DMS53 (cell line): ENCODE results near the gene SLIT3.
A peak's percentile ranks its signal among the peaks of the same experiment; 100 is the strongest.

Experiments
- DNase-seq: peaks from one replicate; lab custom pipeline; 2025; lab: John Stamatoyannopoulos, UW

Gene SLIT3

GRCh38 chr5:168829044-168829443 lies 471.9 kb downstream of the SLIT3 start:
- DNase-seq = no peak

GRCh38 chr5:168827636-168828035 lies 473.3 kb downstream of the SLIT3 start:
- no peak for DNase-seq

- DNase-seq = no peak
These were observed 474.7 kb downstream of the SLIT3 start for GRCh38 chr5:168826246-168826725.

- no peak for DNase-seq
These were observed 478.1 kb downstream of the SLIT3 start for GRCh38 chr5:168822745-168823281.

GRCh38 chr5:168822248-168822744 lies 478.6 kb downstream of the SLIT3 start:
- DNase-seq = no peak

- no peak for DNase-seq
These were observed 480.1 kb downstream of the SLIT3 start for GRCh38 chr5:168820874-168821273.

GRCh38 chr5:168819004-168819621 lies 481.8 kb downstream of the SLIT3 start:
- DNase-seq = no peak

GRCh38 chr5:168818558-168818957 lies 482.4 kb downstream of the SLIT3 start:
- DNase-seq = peak; percentile 48

- DNase-seq = no peak
These were observed 483.3 kb downstream of the SLIT3 start for GRCh38 chr5:168817591-168817990.

GRCh38 chr5:168816661-168817060 lies 484.3 kb downstream of the SLIT3 start:
- DNase-seq = no peak

- DNase-seq = no peak
These were observed 487.6 kb downstream of the SLIT3 start for GRCh38 chr5:168813184-168813968.

GRCh38 chr5:168810641-168811040 lies 490.3 kb downstream of the SLIT3 start:
- DNase-seq = no peak

GRCh38 chr5:168809218-168809617 lies 491.7 kb downstream of the SLIT3 start:
- no peak for DNase-seq

GRCh38 chr5:168808051-168808616 lies 492.8 kb downstream of the SLIT3 start:
- no peak for DNase-seq

GRCh38 chr5:168807287-168807686 lies 493.7 kb downstream of the SLIT3 start:
- no peak for DNase-seq

GRCh38 chr5:168803541-168803940 lies 497.4 kb downstream of the SLIT3 start:
- no peak for DNase-seq

- no peak for DNase-seq
These were observed 498.6 kb downstream of the SLIT3 start for GRCh38 chr5:168802337-168802736.

GRCh38 chr5:168801567-168801966 lies 499.4 kb downstream of the SLIT3 start:
- DNase-seq = no peak

GRCh38 chr5:168800701-168801100 lies 500.2 kb downstream of the SLIT3 start:
- DNase-seq = no peak

- DNase-seq = no peak
These were observed 502.6 kb downstream of the SLIT3 start for GRCh38 chr5:168798065-168799023.
